HG03280 (cell line): Measurements from ENCODE around the gene VCL.
"Not testable (repeated sequence)": the region's sequence is repeated elsewhere in the genome, so short reads cannot be mapped to it uniquely, and the experiment has no call there.

Experiments
- ATAC-seq: cut with Tn5 transposase; IDR thresholded peaks from one replicate; pipeline ENCODE4 v1.9.1; 2021; ENCODE audit warnings: mild to moderate bottlenecking, moderate library complexity; ENCODE audit not compliant: unreplicated experiment

Gene VCL

DNA sequence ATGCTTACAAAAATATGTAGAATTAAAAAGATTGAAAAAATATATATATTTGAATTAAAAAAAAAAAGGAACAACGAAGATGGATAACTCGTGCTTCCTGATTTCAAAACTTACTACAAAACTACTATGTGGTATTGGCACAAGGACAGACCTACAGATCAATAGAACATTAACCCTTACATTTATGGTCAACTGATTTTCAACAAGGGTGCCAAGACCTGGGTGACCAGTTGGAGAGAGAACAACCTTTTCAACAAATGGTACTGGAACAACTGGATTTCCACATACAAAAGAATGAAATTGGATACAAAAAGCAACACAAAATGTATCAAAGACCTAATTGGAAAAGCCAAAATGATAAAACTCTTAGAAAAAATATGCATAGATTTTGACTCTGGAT, 142.6 kb downstream of the VCL start:
- ATAC-seq, result no peak

DNA sequence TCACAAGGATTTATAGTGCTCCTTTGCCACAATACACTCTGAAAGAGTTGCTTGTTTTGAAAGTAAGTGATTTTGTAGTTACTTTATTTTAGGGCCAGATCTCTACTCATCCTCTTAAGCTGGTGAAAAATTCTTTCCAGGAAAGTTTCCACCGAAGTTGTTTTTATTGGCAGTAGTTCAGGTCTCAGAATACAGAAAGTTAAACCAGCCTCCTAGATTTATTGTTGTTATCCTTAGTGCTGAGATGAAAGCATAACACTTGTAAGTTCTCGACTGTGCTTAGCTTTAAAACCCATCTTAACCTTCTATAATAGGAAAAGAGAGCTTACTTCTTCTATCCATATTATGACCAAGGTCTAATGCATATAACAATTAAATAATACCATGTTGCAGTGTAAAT, 147.2 kb downstream of the VCL start:
- no peak for ATAC-seq

DNA sequence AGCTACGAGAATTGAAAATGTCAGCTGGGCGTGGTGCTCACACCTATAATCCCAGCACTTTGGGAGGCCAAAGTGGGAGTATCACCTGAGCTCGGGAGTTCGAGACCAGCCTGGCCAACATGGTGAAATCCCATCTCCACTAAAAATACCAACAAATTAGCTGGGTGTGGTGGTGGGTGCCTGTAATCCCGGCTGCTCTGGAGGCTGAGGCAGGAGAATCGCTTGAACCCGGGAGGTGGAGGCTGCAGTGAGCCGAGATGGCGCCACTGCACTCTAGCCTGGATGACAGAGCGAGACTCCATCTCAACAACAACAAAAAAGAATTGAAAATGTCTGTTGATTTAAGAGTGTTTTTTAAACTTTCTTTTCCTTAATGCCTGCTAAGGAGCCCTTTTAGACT, 149.1 kb downstream of the VCL start:
- ATAC-seq, result not testable (repeated sequence)

DNA sequence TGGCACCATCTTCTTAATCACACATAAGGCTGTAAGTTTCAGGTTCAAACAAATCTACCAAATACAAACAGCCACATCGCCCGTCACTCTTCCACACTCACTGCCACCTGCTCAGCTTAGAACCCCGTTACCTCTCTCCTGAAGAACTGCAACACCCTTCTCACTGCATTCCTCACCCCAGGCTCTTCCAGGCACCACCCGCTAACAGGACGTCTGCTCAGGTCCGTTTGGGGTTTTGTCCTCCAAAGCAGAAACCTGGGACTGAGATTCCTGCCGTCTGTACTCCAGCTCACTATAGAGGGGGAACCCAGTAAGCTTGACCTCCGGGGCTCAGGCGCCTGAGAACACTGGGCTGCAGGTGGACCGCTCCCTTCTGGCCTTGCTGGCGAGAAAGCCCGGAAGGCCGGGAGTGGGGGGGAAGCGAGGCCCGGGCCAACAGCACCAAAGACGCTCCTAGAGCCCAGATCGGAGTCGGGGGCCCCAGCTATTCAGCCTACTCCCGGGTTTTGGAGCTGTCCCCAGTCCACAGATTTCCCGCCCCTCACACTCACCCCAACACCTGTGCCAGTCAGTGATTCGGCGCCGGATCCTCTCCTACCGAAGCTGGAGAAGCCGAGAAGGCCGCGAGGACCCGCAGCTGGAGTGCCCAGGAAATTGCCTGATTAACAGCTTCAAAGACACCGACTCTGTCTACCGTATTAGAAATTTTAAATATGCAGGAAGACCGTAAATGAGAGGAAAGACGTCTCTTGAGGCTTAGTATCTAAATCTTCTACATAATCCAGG, 152.5 kb downstream of the VCL start, which contains the start of gene AP3M1:
Gene AP3M1 (minus strand): TSS at position 625 of the 786 bp plus-strand sequence. CDS start 12,449 bp downstream, outside the sequence.
- ATAC-seq, result peak; percentile 38

DNA sequence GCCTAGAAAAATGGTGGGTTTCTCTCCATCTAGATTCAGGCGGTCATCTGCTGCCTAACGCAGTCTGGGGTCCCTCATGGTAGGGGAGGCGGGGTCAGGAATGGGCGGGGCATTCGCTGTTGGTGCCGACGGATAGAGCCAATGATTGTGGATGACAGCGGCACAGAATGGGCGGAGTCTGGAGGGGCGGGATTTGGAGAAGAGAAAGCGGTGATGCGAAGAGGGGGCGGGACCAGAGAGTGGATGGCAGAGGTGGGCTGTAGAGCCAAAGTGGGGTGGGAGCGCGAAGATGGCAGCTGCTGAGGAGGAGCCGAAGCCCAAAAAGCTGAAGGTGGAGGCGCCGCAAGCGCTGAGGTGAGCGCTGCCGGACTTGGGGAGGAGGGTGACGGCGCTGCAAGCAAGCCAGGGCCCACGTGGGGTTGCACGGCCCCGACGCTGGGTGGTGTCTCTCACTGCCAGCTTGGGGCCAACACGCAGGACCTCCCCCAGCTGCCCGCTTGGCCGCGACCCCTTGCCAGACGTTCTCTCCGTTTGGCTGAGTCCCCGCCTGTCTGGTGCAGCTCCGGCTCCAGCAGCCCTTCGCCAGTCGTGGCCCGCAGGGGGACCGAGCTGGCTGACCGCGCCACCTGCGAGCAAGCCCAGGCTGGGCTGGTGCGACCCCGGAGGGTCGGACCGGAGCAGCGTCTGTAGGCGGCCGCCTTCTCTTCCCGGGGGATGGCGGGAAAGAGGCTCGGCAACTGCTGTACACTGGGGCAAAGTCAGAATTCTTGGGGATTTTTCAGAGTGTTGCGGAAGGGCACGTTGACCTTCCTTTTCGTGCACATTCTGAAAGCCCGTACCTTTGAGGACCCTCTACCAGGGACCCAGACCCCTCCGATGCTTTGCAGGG, 153.3 kb downstream of the VCL start, which contains the start of gene ADK:
Gene ADK (plus strand): TSS at position 232 of the 889 bp plus-strand sequence. CDS start 58 bp downstream, at position 290.
- ATAC-seq, result peak; percentile 88

DNA sequence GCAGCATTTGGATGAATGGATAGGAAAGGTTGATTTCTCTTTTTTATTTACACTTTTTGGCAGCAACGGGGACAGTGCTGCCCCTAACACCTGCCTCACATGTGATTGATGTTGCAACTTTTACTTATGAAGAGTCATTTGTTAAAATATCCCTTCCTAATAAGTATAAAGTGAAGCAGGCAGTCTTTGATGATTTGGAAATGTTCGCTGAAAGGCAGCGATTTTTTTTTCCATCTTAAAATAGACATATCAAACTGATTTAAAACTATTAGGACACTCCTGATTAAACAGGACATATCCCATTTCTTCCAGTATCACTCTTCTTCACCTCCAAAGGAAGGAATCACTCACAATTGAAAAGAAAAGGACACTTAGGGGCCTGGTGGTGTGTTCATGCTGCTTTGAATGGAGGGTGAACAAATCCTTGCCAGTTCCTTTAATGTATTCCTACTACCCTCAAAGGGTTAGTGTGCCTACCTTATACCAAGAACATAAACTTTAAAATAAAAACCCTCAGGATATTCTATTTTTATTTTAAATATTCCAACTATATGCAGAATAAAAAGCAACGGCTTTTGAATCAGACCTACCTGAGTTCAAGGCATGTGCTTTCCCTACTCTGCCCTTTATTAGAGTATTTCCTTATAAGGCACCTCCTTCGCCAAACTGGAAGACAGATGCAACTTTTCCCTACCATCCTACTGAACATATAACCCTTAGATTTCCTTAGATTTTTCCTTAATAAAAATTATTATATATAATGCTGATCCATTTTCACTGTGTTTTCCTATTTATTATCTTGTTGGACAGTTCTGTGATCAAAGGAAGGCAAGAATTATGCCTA, 154.2 kb downstream of the VCL start:
- ATAC-seq, result no peak

DNA sequence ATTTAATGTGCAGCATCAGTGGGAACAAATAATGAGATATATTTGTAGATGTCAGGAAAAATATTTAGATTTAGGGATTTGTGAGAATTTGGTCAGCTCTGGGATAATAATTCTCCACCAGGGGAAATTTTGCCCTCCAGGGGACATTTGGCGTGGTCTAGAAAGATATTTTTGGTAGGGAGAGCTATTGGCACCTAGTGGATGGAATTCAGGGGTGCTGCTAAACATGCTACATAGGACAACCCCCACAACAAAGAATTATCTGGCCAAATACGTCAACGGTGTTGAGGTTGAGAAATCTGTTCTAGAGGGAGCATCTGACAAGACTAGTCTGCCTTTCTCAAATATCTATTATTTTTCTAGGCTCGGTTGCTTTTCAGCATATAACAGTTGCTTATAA, 155.2 kb downstream of the VCL start:
- no peak for ATAC-seq

DNA sequence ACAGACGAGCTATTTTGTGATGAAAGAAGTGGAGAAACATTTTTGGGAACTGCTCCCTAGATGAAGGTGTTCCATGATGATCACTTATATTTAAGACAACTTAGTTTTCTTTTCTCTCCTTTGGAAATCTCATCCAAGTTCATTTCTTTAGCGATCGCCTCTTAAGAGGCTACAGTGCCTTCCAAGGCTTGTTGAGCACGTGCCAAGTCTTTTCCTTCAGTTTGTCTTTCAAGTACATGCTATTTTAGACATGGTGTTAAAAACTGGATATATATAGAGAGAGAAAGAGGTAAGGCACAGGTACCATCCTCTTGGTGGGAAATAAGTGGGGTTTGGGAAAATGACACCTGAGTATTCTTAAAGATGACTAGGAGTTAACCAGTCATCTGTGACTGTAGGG, 155.8 kb downstream of the VCL start:
- ATAC-seq, result no peak

DNA sequence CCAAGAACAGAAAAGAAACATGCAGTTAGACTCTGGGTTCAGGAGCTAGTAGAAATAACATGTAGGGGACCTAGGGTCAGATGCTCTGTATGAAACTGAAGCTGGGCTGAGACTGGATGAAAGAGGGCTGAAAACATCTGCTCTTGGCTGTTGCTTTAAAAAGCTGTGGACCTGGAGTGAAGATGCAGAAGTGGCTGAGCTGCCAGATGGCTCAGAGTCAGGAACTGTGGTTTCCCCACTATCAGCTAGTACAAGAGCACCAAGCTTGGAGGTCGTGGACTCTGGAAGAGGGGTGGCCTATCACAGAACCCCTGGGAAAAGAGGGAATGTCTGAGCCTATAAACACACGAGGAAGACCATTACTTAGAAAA, 159.0 kb downstream of the VCL start:
- ATAC-seq, result no peak

DNA sequence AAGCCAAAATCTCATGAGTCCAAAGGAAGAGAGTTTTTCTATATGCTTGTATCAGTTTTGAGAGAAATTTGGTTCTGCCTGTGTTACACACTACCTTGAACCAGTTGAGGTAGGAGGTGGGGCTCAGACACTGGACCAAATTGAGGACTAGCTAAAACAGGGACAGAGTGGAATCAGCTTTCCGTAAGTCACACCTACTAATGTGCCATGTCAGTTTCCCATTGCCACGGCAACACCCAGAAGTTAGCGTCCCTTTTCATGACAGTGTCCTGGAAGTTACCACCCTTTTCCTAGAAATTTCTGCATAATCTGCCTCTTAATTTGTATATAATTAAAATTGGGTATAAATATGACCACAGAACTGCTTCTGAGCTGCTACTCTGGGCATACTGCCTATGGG, 162.1 kb downstream of the VCL start:
- no peak for ATAC-seq

DNA sequence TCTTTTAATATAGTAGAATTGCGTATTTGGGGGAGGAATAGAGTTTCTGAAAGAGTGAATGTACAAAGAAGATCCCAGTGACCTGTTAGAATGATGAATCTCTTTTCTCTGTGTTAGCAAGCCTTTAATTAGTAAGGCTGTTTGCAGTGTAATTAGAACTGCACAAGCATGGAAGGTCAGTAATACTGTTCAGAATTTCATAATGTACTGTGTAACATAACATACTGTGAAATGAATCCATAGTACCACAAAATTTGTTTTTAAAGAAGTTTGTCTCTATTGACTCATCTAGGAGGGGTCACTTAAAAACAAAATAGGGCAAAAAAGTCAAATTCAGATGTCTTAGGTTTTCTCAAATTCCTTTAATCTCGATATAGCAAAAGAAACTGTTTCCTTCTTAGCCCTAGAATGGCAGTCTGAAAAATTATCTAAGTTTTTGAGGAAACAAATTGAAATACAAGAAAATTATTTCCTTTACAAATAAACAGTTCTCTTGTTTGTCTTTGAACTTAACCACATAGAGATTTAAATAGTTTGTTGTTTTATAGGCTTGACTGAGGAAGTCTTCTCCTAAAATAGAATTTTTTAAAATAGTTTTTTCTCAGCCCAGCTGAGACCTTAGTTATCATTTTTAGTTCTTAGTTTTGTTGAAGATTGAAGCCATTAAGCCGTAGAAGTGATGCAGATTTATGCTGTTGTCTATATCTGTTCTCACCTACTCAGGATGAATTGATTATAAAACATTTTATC, 165.6 kb downstream of the VCL start:
- no peak for ATAC-seq

DNA sequence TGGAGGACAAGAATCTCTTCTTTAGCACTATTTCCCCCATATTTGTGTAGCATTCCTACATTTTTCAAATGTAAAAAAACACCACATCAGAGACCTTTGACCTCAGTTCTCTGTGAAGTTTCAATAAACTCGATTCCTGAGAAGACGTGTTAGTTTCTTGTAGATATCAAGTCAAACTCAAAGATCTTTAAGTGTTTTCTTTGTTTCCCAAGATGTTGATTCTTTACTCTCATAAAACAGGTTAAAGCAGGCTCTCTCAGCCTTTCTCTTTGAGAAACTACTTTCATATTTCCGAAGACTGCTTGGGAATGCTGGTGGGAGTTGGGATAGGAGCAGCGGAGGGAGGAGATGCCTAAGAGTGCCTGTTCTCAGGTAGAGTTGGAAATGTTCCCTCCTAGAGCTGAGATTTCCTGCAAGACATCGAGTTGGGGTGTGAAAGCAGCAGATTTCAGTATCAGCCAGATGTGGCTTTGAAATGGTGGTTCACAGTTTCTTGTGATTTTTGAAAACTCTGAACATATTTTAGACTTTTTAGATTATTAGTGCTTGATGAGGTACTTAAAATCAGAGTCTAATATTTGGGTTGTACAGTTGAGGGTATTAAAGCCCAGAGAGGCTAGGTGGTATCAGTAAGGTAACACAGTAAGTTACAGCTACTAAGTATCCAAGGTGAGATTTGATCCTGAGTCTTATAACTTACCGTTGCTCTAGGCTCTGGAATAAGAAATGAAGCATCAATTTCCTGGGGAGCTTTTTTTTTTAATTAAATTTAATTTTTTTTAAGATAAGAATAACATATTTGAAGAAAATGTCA, 167.0 kb downstream of the VCL start:
- ATAC-seq, result no peak

DNA sequence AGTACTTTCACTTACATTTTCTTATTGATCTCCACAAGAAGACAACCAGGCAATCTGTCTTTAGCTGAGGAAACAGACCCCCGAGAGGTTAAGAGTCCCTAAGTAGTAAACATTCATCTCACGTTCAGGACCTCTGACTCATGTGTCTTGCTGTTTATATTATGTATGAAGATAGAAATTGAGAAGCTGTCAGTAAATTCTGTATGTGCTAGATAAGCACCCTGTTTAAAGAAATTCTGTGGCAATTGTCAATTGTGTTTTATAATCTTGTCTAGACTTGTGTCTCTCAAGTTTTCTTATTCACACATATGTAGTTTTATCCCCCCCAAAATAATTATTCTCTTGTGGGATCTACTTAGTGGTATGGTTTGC, 167.6 kb downstream of the VCL start:
- no peak for ATAC-seq

DNA sequence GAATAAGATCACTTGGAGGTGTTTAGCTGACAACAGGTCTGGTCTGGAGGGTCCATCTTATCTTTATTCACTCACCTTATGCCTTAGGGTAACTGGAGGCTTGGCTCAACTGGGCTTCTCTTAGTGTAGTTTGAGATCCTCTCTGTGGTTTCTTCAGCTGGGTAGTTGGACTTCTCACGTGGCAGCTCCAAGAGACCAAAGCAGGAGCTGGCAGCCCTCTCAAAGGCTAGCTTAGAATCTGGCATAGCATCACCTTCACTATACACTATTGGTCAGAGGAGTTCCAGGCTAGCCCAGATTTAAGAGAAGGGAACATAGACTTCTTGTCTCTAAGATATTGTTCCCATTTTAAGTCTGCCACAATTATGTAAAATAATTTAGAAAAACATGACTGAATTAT, 169.5 kb downstream of the VCL start:
- no peak for ATAC-seq
